ENCODE data around the gene AMIGO2. TPM values are rescaled to one million over a fixed set of nuclear protein-coding genes. Genes with fewer than 3 reads are reported as not detected.

Gene AMIGO2
- total and polyA plus RNA-seq, 9 of the 15 experiments (the other 6 are each of a cell fraction or from before 2014, with no cell fraction given): 2.0 to 8.3 (median 3.8) TPM

- TF ChIP-seq BRD9 (IDR thresholded peaks at IDR 0.05; ENCODE audit: low read depth, partially characterized antibody): no peak
- TF ChIP-seq SPI1 (IDR thresholded peaks at IDR 0.05; ENCODE audit: borderline replicate concordance, low read depth, low read length): peak; percentile 11; the same call in 1 of the 2 replicates
- TF ChIP-seq HNRNPLL (IDR thresholded peaks at IDR 0.05; ENCODE audit: low read depth, low read length, poor library complexity, severe bottlenecking): peak; percentile 9
- TF ChIP-seq FIP1L1 (IDR thresholded peaks at IDR 0.05; ENCODE audit: low read depth, low read length, poor library complexity, severe bottlenecking): peak; percentile 33
- TF ChIP-seq ELK3 (CRISPR knock-in tag; IDR thresholded peaks at IDR 0.05): no peak
- 0 out of 2 replicates have a peak, but pooled peaks have one; percentile 37 for TF ChIP-seq ZNF511 (CRISPR knock-in tag; IDR thresholded peaks at IDR 0.05)
- no peak for TF ChIP-seq HDAC3 (IDR thresholded peaks at IDR 0.05; ENCODE audit: borderline replicate concordance, partially characterized antibody)
- TF ChIP-seq ZNF263 (CRISPR knock-in tag; IDR thresholded peaks at IDR 0.05; ENCODE audit: borderline replicate concordance): 0 out of 2 replicates have a peak, but pooled peaks have one; percentile 11
- peak; percentile 68; the same call in 1 of the 2 replicates for TF ChIP-seq VEZF1 (CRISPR knock-in tag; IDR thresholded peaks at IDR 0.05)
- no peak for TF ChIP-seq ZNF311 (CRISPR knock-in tag; IDR thresholded peaks at IDR 0.05)
- TF ChIP-seq ARID2 (IDR thresholded peaks at IDR 0.05): no peak
- TF ChIP-seq HMBOX1 (IDR thresholded peaks at IDR 0.05): no peak
- TF ChIP-seq GABPA (tag; conservative IDR thresholded peaks at IDR 0.05; ENCODE audit: low read depth): peak; percentile 30
- no peak for TF ChIP-seq CBFA2T3 (IDR thresholded peaks at IDR 0.05)
- no peak for TF ChIP-seq NR0B1 (IDR thresholded peaks at IDR 0.05; ENCODE audit: partially characterized antibody)
- TF ChIP-seq ZBTB7A (IDR thresholded peaks at IDR 0.05; ENCODE audit: borderline replicate concordance, control insufficient read depth, low read depth, low read length): peak; percentile 23; the same call in 1 of the 2 replicates
- TF ChIP-seq ZBED1 (IDR thresholded peaks at IDR 0.05): no peak
- peak; percentile 75 for TF ChIP-seq RBFOX2 (IDR thresholded peaks at IDR 0.05; ENCODE audit: low read depth, low read length)
- no peak for TF ChIP-seq CBX2 (IDR thresholded peaks at IDR 0.05; ENCODE audit: insufficient read depth, low read length, poor library complexity, severe bottlenecking)
- TF ChIP-seq NFRKB (IDR thresholded peaks at IDR 0.05; ENCODE audit: low read depth): peak; percentile 56; the same call in 1 of the 2 replicates
- TF ChIP-seq KDM4B (IDR thresholded peaks at IDR 0.05; ENCODE audit: borderline replicate concordance in 2 of 2, low read depth in 1 of 2): 0 out of 4 replicates have a peak, but pooled peaks of 1 of the 2 experiments have one; percentile 25
- no peak for TF ChIP-seq MBD2 (IDR thresholded peaks at IDR 0.05; ENCODE audit: borderline replicate concordance, low read depth)
These were observed 394 bp upstream of the AMIGO2 start (continued) for GRCh38 chr12:47079981-47080724.
